NCI-H82 treated with DMSO at 0.1 percent for 48 hours (cell line): Measurements from ENCODE around the gene CACNA1S.

Source experiments
- DNase-seq: peaks from one replicate; lab custom pipeline; 2025; ENCODE audit not compliant: unreplicated experiment; lab: John Stamatoyannopoulos, UW

CACNA1S gene

GRCh38 chr1:201016943-201017827 lies 95.0 kb downstream of the CACNA1S start:
- DNase-seq, result peak; percentile 65

DNA sequence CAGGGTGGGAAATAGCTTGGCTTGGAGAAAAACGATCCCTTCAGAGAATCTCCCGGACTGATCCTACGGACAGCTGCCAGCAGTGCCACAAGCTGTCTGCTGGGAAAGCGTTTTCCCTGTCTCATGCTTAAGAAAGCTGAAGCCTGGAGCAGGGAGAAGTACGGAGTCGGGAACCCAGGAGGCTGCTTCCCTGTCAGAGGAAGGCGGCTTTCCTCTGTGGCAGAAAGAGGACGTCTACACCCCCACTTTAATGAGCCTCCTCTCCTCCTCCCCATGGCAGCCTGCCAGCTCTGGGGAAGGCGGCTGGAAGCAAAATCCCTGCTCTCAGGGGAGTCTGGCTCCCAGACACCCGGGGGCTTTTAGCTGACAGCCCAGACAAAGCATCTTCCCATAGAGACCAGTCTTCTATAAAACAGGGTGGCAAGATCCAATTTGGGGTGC lies 96.0 kb downstream of the CACNA1S start:
- peak; percentile 80 for DNase-seq

DNA sequence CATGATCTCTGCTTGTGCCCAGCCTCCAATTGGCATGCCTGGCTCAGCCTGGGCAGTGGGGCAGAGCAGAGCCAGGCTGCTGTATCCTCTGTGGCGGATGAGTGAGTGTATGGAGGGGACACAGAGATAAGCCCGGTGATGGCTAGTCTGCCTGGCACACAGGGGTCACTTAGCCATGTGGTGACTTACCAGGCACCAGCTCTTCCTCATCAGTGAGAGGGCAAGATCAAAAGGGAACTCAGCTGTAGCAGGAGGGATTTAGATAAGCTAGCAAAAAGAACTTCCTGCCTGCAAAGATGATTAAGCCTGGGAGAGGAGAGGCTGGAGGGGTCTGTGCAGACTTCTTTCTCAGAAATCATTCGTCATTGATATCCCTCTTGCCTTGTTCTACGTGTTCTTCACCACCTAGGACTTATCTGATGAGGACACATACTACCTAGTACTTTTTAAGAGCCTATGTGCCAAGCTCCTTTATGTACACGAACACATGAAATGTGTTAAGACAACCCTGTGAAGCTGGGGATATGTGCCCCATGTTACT lies 96.6 kb downstream of the CACNA1S start:
- DNase-seq, result peak; percentile 67

- no peak for DNase-seq
These were observed 97.4 kb downstream of the CACNA1S start for GRCh38 chr1:201014816-201015200.

GRCh38 chr1:201013991-201014815 lies 98.0 kb downstream of the CACNA1S start:
- peak; percentile 61 for DNase-seq

DNA sequence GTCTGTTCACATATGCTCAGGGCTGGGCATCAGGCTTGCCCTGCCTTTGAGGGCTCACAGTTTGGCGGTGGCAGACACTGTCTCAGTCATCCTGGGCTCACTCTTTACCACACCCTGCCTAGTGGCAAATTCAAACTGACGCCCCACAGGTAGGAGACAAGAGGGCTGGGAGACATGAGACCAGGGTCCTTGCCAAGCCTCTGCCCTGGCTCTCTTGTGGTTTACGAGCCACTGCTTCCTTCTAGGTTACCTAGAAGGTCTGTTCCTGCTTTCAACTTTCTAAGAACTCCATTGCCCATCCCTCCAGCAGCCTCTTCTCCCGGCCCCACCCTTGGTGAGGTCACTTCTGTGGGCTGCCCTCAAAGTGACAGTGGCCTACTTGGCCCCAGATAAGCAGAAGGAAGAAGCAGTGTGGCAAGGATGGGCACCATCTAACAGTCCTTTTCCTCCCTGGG lies 99.2 kb downstream of the CACNA1S start:
- DNase-seq, result no peak

GRCh38 chr1:201011616-201012015 lies 100.6 kb downstream of the CACNA1S start:
- peak; percentile 87 for DNase-seq

- DNase-seq, result no peak
These were observed 102.1 kb downstream of the CACNA1S start for GRCh38 chr1:201009962-201010645.

DNA sequence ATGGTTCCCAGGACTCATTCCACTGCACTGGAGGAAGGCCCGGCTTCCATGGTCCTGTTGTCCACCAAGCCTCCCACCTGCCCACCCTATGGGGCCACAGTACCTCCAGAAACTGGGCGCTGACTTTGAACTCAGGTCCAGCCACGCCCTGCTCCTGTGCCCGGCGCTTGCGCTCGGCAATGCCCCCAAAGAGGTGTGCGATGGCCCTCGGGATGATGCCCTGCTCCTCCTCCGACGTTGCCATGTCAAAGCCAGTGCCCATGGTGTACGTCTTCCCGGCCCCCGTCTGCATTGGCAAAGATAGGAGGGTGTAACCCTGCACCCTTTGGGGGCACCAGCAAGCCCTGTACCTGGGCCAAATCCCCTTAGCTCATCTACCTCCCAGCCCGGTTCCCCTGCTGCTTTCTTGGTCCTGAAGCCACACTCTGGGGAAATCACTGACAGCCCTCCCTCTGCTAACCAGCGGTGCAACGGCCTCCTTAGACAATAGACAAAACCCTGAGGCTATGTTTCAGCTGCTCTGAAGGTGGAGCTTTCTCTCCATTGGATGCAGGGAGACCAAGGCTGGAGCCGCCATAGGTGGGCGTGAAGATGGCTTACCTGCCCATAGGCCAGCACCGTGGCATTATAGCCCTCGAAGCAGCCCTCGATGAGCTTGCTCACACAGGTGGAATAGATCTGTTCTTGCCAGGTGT lies 103.4 kb downstream of the CACNA1S start:
- DNase-seq, result no peak

DNA sequence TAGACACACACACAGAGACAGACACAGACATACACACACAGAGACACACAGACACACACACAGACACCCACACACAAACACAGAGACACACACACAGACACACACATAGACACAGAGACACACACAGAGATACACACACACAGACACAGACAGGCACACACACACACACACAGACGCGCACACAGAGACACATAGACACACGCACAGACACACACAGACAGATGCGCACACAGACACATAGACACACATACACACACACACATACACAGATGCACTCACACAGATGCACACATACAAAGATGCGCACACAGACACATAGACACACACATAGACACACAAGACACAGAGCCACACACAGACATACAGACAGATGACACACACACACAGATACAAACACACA lies 104.7 kb downstream of the CACNA1S start:
- no peak for DNase-seq

GRCh38 chr1:201006450-201006849 lies 105.8 kb downstream of the CACNA1S start:
- no peak for DNase-seq

DNA sequence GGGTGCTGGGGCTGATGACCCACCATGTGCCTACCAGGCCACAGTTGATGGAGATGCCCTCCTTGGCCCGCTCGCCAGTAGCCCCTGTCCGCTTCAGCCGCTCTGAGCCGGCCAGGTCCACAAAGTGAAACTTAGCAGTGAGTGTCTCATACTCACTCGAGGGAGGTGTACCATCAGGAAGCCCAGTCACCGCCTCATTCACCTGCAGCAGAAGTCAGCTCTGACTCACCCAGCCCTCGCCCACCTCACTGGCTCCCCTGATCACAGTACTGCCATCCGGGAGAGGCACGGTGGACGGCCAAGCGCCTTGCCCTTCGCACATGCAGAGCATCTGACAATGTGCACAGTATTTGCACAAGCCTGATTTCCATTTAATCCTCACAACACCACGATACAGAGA lies 107.5 kb downstream of the CACNA1S start:
- no peak for DNase-seq

DNA sequence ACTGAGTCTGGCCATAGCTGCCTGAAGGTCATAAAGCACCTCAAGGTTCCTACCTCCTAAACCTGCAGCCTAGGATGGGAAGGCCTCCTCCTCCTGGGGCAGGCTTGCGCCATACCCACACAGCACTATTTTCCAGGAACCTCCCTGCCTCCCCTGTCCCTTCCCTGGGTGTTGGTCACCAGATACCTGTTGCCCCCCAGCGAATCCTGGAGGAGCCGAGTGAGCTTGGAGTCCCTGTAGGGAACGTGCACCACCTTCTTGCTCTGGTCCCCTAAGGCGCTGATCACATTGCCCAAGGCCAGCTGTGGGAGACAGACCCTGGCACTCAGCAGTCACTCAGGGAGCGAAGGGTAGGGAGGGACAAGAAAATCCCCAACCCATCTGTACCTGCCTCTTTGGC lies 108.1 kb downstream of the CACNA1S start:
- DNase-seq, result no peak

GRCh38 chr1:201002510-201002909 lies 109.7 kb downstream of the CACNA1S start:
- DNase-seq, result no peak

- DNase-seq, result no peak
These were observed 110.3 kb downstream of the CACNA1S start for GRCh38 chr1:201001962-201002361.

- DNase-seq, result no peak
These were observed 111.8 kb downstream of the CACNA1S start for GRCh38 chr1:201000391-201000790.

DNA sequence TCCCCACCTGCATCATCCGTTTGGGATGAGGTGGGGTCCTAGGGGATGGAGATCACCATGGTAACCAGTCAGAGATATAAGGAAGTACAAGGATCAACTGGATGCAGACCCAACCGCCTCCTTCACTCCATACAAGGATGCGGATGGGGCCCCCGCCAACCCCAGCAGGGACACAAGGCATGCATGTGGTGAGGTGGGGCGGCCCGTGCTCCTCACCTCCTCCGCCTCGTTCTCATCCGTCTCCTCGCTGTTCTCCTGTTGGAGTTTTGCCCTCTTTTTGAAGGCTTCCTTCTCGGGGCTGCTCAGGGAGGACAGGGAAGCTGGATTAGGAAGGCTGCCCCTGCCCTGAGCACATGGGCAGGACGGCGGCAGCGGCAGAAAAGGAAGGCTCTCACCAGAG lies 112.6 kb downstream of the CACNA1S start:
- DNase-seq, result no peak

DNA sequence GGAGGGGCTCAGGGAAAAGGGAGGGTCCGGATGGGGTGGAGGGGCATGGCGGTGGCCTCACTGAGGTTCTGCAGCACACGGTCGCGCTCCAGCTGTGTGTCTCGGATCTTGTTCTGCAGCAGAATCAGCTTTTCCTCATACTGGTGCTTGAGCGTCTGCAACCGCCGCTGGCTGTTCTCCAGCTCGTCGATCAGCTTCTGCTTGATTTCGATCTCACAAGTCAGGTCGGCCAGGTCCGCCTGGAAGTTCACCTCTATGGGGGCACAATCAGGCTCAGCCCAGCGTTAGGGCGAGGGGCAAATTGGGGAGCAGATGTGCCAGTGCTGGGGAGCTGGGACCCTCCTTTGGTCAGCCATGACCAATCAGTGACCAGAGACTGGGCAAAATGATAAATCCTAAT lies 113.9 kb downstream of the CACNA1S start:
- DNase-seq, result no peak

- DNase-seq, result no peak
These were observed 119.7 kb downstream of the CACNA1S start for GRCh38 chr1:200992382-200993048.

- DNase-seq, result no peak
These were observed 121.1 kb downstream of the CACNA1S start for GRCh38 chr1:200991097-200991614.
